Bronchial epithelial cell (primary cell): ENCODE measurements around the gene PNKP. TPM values are rescaled to one million over a fixed set of nuclear protein-coding genes. Genes with fewer than 3 reads are reported as not detected.

Source experiments
- DNase-seq: peaks from one replicate; pipeline ENCODE4 v3.0.0-alpha.2; 2010; ENCODE audit warnings: low read depth
- FAIRE-seq: peaks from 2 replicates; lab custom pipeline; 2011; peaks lifted over from hg19 to GRCh38; lab: Jason Lieb, UNC
- H3K27me3 ChIP-seq: 2 replicates; pipeline ENCODE4 v1.5.1; 2011; ENCODE audit warnings: low read length; ENCODE audit not compliant: control insufficient read depth, insufficient read depth
- H3K36me3 ChIP-seq: 2 replicates; pipeline ENCODE4 v1.5.1; 2011; ENCODE audit warnings: low read length; ENCODE audit not compliant: control insufficient read depth, insufficient read depth
- H3K4me3 ChIP-seq: 2 replicates; pipeline ENCODE4 v1.5.1; 2011; ENCODE audit warnings: mild to moderate bottlenecking, low read depth, low read length, control low read depth
- total RNA-seq: library from RNA; depleted of rRNA; stranded (reverse); fragments of >200 nt; gene quantifications from 2 replicates; pipeline ENCODE4 v1.2.1, GENCODE V29; 2014
- TF ChIP-seq, protein P1 (sequence below): IDR thresholded peaks from 2 replicates; pipeline ENCODE4 v1.5.1; 2011; ENCODE audit warnings: mild to moderate bottlenecking, moderate library complexity, low read length, control low read depth, inconsistent platforms; ENCODE audit not compliant: insufficient read depth, severe bottlenecking

The PNKP gene
- total RNA-seq, 1 donor from 2014 or later = 37.9 TPM

GRCh38 chr19:49860336-49861102 lies 6.9 kb downstream of the PNKP start:
- no peak for DNase-seq
- FAIRE-seq = no peak
- TF ChIP-seq, protein P1, sequence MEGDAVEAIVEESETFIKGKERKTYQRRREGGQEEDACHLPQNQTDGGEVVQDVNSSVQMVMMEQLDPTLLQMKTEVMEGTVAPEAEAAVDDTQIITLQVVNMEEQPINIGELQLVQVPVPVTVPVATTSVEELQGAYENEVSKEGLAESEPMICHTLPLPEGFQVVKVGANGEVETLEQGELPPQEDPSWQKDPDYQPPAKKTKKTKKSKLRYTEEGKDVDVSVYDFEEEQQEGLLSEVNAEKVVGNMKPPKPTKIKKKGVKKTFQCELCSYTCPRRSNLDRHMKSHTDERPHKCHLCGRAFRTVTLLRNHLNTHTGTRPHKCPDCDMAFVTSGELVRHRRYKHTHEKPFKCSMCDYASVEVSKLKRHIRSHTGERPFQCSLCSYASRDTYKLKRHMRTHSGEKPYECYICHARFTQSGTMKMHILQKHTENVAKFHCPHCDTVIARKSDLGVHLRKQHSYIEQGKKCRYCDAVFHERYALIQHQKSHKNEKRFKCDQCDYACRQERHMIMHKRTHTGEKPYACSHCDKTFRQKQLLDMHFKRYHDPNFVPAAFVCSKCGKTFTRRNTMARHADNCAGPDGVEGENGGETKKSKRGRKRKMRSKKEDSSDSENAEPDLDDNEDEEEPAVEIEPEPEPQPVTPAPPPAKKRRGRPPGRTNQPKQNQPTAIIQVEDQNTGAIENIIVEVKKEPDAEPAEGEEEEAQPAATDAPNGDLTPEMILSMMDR = no peak
- H3K4me3 ChIP-seq = no peak overlapping the region
- no peaks in the 10 kb centered on the region for H3K27me3 ChIP-seq
- H3K36me3 ChIP-seq = peaks cover 30% of the 10 kb centered on the region

DNA sequence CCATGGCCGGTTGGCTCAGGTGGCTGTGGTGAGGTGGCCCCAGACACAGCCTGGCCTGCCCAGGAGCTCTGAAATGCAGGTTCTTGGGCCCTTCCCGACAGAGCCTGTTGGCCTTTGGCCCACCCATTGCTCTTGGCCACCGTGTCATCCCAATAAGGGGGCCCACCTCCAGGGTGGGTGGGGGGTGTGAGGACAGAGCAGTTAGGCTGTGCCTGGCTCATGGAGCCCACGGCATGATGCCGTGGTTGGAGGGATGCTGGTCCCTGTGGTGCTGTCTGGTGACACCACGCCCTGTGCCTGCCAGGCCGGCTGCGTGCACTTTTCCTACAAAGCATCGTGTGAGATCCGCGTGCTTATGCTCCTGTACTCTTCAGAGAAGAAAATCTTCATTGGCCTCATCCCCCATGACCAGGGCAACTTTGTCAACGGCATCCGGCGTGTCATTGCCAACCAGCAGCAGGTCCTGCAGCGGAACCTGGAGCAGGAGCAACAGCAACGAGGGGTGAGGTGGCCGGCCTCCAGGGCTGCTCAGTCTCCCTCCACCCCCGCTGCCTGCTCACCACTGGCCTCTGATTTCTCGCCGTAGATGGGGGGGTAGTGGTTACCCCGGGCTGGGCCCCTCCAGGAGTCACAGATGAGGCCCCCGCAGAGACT lies 7.6 kb downstream of the PNKP start:
- DNase-seq (no peak), FAIRE-seq (no peak)
- peaks cover 31% of the 10 kb centered on the region for H3K36me3 ChIP-seq
- TF ChIP-seq, protein P1 = no peak
- no peaks in the 10 kb centered on the region for H3K27me3 ChIP-seq
- H3K4me3 ChIP-seq = no peak overlapping the region

- H3K36me3 ChIP-seq = peaks cover 24% of the 10 kb centered on the region
- DNase-seq = no peak
- no peak overlapping the region for H3K4me3 ChIP-seq
- TF ChIP-seq, protein P1 = no peak
- no peak for FAIRE-seq
- no peaks in the 10 kb centered on the region for H3K27me3 ChIP-seq
Measured at GRCh38 chr19:49858088-49858985, 9.0 kb downstream of the PNKP start.

DNA sequence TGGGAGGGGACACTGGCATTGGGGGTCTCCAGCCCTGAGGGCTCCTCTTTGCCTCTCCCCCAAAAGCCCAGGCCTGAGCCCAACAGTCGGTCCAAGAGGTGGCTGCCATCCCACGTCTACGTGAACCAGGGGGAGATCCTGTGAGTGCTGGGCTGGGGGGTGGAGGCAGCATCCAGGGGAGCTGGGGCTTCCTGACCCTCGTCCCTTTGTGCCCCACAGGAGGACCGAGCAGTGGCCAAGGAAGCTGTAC lies 9.6 kb downstream of the PNKP start:
- Histone ChIP-seq H3K36me3 (peaks cover 23% of the 10 kb centered on the region), H3K27me3 (no peaks in the 10 kb centered on the region), H3K4me3 (no peak overlapping the region)
- TF ChIP-seq, protein P1 = no peak
- FAIRE-seq (peak; percentile 23), DNase-seq (no peak)

GRCh38 chr19:49857061-49857837 lies 10.1 kb downstream of the PNKP start:
- FAIRE-seq (no peak), DNase-seq (no peak)
- H3K27me3 ChIP-seq = no peaks in the 10 kb centered on the region
- H3K36me3 ChIP-seq = peaks cover 21% of the 10 kb centered on the region
- no peak overlapping the region for H3K4me3 ChIP-seq
- TF ChIP-seq, protein P1 = no peak
